ENCODE data around the gene DMD.

DMD gene

DNA sequence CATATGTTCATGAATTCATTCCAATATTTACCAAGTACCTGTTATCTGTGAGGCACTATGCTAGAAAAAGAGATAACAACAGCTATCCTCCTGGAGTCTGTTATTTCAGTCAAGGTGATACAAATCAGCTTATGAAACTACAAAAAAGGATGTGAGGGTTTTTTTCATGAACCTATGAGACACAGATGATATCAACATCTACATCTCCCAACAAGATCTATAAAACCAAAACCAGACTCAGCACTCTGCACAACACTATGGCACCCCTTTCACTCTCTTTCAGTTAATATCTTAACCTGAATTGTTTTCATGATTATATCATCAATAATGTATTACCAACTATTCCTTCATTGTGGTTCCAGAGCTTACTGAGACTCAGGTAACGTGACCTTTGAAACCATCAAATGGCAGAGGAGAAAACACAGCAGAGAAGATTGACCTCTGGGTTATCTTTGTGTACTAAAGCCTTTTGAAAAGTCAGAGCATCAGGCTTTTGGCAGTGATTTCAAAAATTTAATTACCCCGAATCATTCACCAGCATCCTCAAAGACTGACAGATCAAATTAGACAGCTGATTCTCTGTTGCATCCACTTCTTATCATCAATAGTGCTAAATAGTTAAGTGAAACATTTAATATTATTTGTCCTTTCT, 1894.9 kb downstream of the DMD start:
- TF ChIP-seq, protein P1, sequence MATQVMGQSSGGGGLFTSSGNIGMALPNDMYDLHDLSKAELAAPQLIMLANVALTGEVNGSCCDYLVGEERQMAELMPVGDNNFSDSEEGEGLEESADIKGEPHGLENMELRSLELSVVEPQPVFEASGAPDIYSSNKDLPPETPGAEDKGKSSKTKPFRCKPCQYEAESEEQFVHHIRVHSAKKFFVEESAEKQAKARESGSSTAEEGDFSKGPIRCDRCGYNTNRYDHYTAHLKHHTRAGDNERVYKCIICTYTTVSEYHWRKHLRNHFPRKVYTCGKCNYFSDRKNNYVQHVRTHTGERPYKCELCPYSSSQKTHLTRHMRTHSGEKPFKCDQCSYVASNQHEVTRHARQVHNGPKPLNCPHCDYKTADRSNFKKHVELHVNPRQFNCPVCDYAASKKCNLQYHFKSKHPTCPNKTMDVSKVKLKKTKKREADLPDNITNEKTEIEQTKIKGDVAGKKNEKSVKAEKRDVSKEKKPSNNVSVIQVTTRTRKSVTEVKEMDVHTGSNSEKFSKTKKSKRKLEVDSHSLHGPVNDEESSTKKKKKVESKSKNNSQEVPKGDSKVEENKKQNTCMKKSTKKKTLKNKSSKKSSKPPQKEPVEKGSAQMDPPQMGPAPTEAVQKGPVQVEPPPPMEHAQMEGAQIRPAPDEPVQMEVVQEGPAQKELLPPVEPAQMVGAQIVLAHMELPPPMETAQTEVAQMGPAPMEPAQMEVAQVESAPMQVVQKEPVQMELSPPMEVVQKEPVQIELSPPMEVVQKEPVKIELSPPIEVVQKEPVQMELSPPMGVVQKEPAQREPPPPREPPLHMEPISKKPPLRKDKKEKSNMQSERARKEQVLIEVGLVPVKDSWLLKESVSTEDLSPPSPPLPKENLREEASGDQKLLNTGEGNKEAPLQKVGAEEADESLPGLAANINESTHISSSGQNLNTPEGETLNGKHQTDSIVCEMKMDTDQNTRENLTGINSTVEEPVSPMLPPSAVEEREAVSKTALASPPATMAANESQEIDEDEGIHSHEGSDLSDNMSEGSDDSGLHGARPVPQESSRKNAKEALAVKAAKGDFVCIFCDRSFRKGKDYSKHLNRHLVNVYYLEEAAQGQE (IDR thresholded peaks at IDR 0.05; ENCODE audit: insufficient read depth in 1 of 2, low read depth in 2 of 2, low read length in 2 of 2): no peak
- no peak for TF ChIP-seq TAF1 (IDR thresholded peaks at IDR 0.05; ENCODE audit: borderline replicate concordance, insufficient read depth, low read length)
- no peak for TF ChIP-seq POLR2AphosphoS5 (IDR thresholded peaks at IDR 0.05; ENCODE audit: low read depth, low read length)
- TF ChIP-seq SIN3A (IDR thresholded peaks at IDR 0.05; ENCODE audit: borderline replicate concordance, insufficient read depth, low read length): no peak
- no peak for TF ChIP-seq FOXP2 (optimal IDR thresholded peaks at IDR 0.05; ENCODE audit: borderline replicate concordance, extremely low read depth, extremely low read length, insufficient read depth)

GRCh38 chrX:31314921-31315320, 1896.4 kb downstream of the DMD start:
- TF ChIP-seq FOXP2 (optimal IDR thresholded peaks at IDR 0.05; ENCODE audit: borderline replicate concordance, extremely low read depth, extremely low read length, insufficient read depth) (no peak), SIN3A (IDR thresholded peaks at IDR 0.05; ENCODE audit: borderline replicate concordance, insufficient read depth, low read length) (no peak), POLR2AphosphoS5 (IDR thresholded peaks at IDR 0.05; ENCODE audit: low read depth, low read length) (no peak), TAF1 (IDR thresholded peaks at IDR 0.05; ENCODE audit: borderline replicate concordance, insufficient read depth, low read length) (no peak)
- TF ChIP-seq, protein P1 (IDR thresholded peaks at IDR 0.05; ENCODE audit: insufficient read depth in 1 of 2, low read depth in 2 of 2, low read length in 2 of 2): no peak

GRCh38 chrX:31307952-31308351, 1903.4 kb downstream of the DMD start:
- TF ChIP-seq SIN3A (IDR thresholded peaks at IDR 0.05; ENCODE audit: borderline replicate concordance, insufficient read depth, low read length): no peak
- TF ChIP-seq FOXP2 (optimal IDR thresholded peaks at IDR 0.05; ENCODE audit: borderline replicate concordance, extremely low read depth, extremely low read length, insufficient read depth): no peak
- TF ChIP-seq POLR2AphosphoS5 (IDR thresholded peaks at IDR 0.05; ENCODE audit: low read depth, low read length): no peak
- no peak for TF ChIP-seq TAF1 (IDR thresholded peaks at IDR 0.05; ENCODE audit: borderline replicate concordance, insufficient read depth, low read length)

DNA sequence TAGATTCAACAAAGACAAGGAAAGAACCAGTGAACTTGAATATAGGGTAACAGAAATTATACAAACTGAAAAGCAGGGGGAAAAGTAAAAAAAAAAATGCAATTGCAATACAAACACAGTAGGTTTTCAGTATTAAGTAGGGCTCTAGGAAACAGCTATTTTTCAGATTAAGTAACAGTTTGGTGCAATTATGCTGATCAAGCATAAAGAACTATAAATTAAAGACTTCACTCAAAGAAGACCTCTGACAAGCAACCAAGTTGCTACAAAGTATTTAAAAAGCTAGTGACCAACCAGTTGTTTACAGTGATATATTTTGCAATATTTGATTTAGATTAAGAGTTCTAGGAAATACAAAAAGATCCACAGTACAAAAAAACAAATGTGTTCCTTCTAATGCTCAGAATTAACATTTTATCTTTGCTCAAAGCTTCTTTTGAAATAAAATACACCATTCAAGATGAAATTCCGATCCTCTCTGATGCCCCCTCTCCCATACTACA, 1908.7 kb downstream of the DMD start:
- TF ChIP-seq FOXP2 (optimal IDR thresholded peaks at IDR 0.05; ENCODE audit: borderline replicate concordance, extremely low read depth, extremely low read length, insufficient read depth) (no peak), POLR2AphosphoS5 (IDR thresholded peaks at IDR 0.05; ENCODE audit: low read depth, low read length) (no peak), TAF1 (IDR thresholded peaks at IDR 0.05; ENCODE audit: borderline replicate concordance, insufficient read depth, low read length) (no peak), SIN3A (IDR thresholded peaks at IDR 0.05; ENCODE audit: borderline replicate concordance, insufficient read depth, low read length) (no peak)
- TF ChIP-seq, protein P1 (IDR thresholded peaks at IDR 0.05; ENCODE audit: insufficient read depth in 1 of 2, low read depth in 2 of 2, low read length in 2 of 2): no peak

DNA sequence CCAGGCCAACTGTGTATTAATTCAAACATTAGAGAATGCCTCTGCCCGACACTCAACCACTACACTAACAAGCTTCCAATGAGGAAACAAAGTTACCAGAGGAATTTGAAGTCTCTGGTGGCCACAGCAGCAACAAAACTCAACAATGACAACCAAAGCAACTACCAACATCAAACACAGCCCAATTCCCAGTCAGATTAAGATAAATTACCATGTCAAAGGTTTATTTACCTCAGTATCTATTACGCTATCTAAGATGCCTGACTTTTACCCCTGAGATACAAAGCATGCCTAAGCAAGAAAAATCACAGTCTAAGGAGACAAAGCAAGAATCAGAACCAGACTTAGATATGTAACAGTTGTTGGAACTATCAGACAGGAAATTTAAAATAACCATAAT, 1909.4 kb downstream of the DMD start:
- TF ChIP-seq TAF1 (IDR thresholded peaks at IDR 0.05; ENCODE audit: borderline replicate concordance, insufficient read depth, low read length): no peak
- TF ChIP-seq FOXP2 (optimal IDR thresholded peaks at IDR 0.05; ENCODE audit: borderline replicate concordance, extremely low read depth, extremely low read length, insufficient read depth): no peak
- TF ChIP-seq, protein P1 (IDR thresholded peaks at IDR 0.05; ENCODE audit: insufficient read depth in 1 of 2, low read depth in 2 of 2, low read length in 2 of 2): no peak
